Activated CD4-positive, alpha-beta T cell treated with anti-CD3 and anti-CD28 coated beads for 36 hours (primary cell): ENCODE measurements around the gene THRSP. TPM values are rescaled to one million over a fixed set of nuclear protein-coding genes. Genes with fewer than 3 reads are reported as not detected.

Experiments used
- total RNA-seq, 2 experiments: library from RNA; stranded (reverse); gene quantifications; one replicate each; pipeline ENCODE4 v1.2.3, GENCODE V29; 2021

THRSP gene
- total RNA-seq, 2 experiments from 2014 or later, result not detected

Other genes with a start within 250 kb of the THRSP start
- gene RSF1, start 243.1 kb upstream of the THRSP start, total RNA-seq, result 10 to 100 TPM; 49.9 to 59.2 TPM
- 1 to 10 TPM; 4.8 to 5.3 TPM for gene AAMDC, start 242.7 kb upstream of the THRSP start, total RNA-seq
- 10 to 100 TPM; 53.8 to 55.4 TPM for gene INTS4, start 69.2 kb upstream of the THRSP start, total RNA-seq
- gene KCTD14, start 40.6 kb upstream of the THRSP start, total RNA-seq, result under 1 TPM; 0.14 to 0.21 TPM
- gene NDUFC2, start 16.0 kb downstream of the THRSP start, total RNA-seq, result 100 to 1,000 TPM; 214 to 236 TPM
- 10 to 100 TPM; 59.4 to 85.2 TPM for gene ALG8, start 75.8 kb downstream of the THRSP start, total RNA-seq
- gene KCTD21, start 124.8 kb downstream of the THRSP start, total RNA-seq, result 1 to 10 TPM; 9.0 to 9.8 TPM
- gene USP35, start 125.1 kb downstream of the THRSP start, total RNA-seq, result 1 to 10 TPM; 9.2 to 9.8 TPM